HG03108 (cell line): ENCODE measurements around the gene CPVL.

Experiments
- ATAC-seq: cut with Tn5 transposase; IDR thresholded peaks from one replicate; pipeline ENCODE4 v1.9.1; 2021; ENCODE audit warnings: moderate library complexity; ENCODE audit not compliant: unreplicated experiment

Gene CPVL

GRCh38 chr7:29156907-29157452 lies 10.6 kb upstream of the CPVL start:
- no peak for ATAC-seq

GRCh38 chr7:29154076-29154475 lies 7.7 kb upstream of the CPVL start:
- ATAC-seq = no peak

GRCh38 chr7:29150856-29151255 lies 4.5 kb upstream of the CPVL start:
- no peak for ATAC-seq

GRCh38 chr7:29149036-29149435 lies 2.7 kb upstream of the CPVL start:
- no peak for ATAC-seq

- no peak for ATAC-seq
These were observed 1.5 kb upstream of the CPVL start for GRCh38 chr7:29147821-29148220.

GRCh38 chr7:29146888-29147609 lies 712 bp upstream of the CPVL start:
- no peak for ATAC-seq

GRCh38 chr7:29145553-29146056 lies 732 bp downstream of the CPVL start:
- ATAC-seq = no peak

GRCh38 chr7:29143751-29144150 lies 2.6 kb downstream of the CPVL start:
- ATAC-seq = no peak

GRCh38 chr7:29142021-29142727 lies 4.2 kb downstream of the CPVL start:
- ATAC-seq = no peak

- no peak for ATAC-seq
These were observed 5.4 kb downstream of the CPVL start for GRCh38 chr7:29140873-29141468.

GRCh38 chr7:29139796-29140195 lies 6.5 kb downstream of the CPVL start:
- no peak for ATAC-seq

GRCh38 chr7:29139191-29139590 lies 7.1 kb downstream of the CPVL start:
- ATAC-seq = no peak

GRCh38 chr7:29138588-29138987 lies 7.7 kb downstream of the CPVL start:
- ATAC-seq = no peak

- no peak for ATAC-seq
These were observed 10.5 kb downstream of the CPVL start for GRCh38 chr7:29135846-29136245.

- no peak for ATAC-seq
These were observed 13.4 kb downstream of the CPVL start for GRCh38 chr7:29132980-29133379.

- no peak for ATAC-seq
These were observed 14.7 kb downstream of the CPVL start for GRCh38 chr7:29131678-29132077.

GRCh38 chr7:29130096-29130495 lies 16.2 kb downstream of the CPVL start:
- no peak for ATAC-seq

- no peak for ATAC-seq
These were observed 18.8 kb downstream of the CPVL start for GRCh38 chr7:29127527-29127926.

- no peak for ATAC-seq
These were observed 19.5 kb downstream of the CPVL start for GRCh38 chr7:29126804-29127203.

- no peak for ATAC-seq
These were observed 22.6 kb downstream of the CPVL start for GRCh38 chr7:29123626-29124190.

- ATAC-seq = no peak
These were observed 23.6 kb downstream of the CPVL start for GRCh38 chr7:29122759-29123158.
